Body of pancreas (tissue), 4 donors: ENCODE results near the gene ASTN2. TPM values are rescaled to one million over a fixed set of nuclear protein-coding genes. Genes with fewer than 3 reads are reported as not detected.

Experiments
- ATAC-seq: fragments of 150-250 bp; one replicate; pipeline ENCODE4 v1.9.1; 2016
- DNase-seq, 4 donors: peaks; one replicate each; pipeline ENCODE4 v3.0.0-alpha.2; 2019
- H3K27ac ChIP-seq, 4 donors: fragments of 200-600 bp; sonication (generic); 1 replicate in 3 of 4; 2 replicates in 1 of 4; pipeline versions ENCODE4 v1.5.1 to v1.6.1; 2016 to 2019; ENCODE audit warnings: mild to moderate bottlenecking in 1 of 4, mixed read lengths in 1 of 4, moderate library complexity in 1 of 4
- H3K27me3 ChIP-seq, 2 donors: fragments of 200-600 bp; sonication (generic); one replicate each; pipeline ENCODE4 v1.6.0; 2016; ENCODE audit warnings: mild to moderate bottlenecking in 1 of 2
- H3K36me3 ChIP-seq, 2 donors: fragments of 200-600 bp; sonication (generic); replicated peaks in 1 of 2; 2 replicates each; pipeline ENCODE4 v1.5.1; 2016; ENCODE audit warnings: low read depth in 2 of 2; ENCODE audit not compliant: insufficient read depth in 1 of 2
- H3K4me1 ChIP-seq: fragments of 200-600 bp; sonication (generic); one replicate; pipeline ENCODE4 v1.6.0; 2016
- H3K4me3 ChIP-seq, 2 donors: fragments of 200-600 bp; sonication (generic); 1 replicate in 1 of 2; 2 replicates in 1 of 2; pipeline ENCODE4 v1.5.1; 2016 to 2019
- H3K9me3 ChIP-seq, 3 donors: fragments of 200-600 bp; sonication (generic); 1 replicate in 2 of 3; 2 replicates in 1 of 3; pipeline ENCODE4 v1.5.1; 2016
- CTCF ChIP-seq, 7 experiments: fragments of 450-650 bp in 4 of 7; fragments of 200-600 bp in 3 of 7; sonication (generic) in 3 of 7; IDR thresholded peaks; one replicate each; pipeline ENCODE4 v1.5.1; 2016 to 2019; ENCODE audit warnings: antibody characterized with exemption in 7 of 7
- POLR2A ChIP-seq, 3 donors: fragments of 450-650 bp; IDR thresholded peaks; one replicate each; pipeline ENCODE4 v1.6.1; 2016; ENCODE audit warnings: antibody characterized with exemption in 3 of 3, mild to moderate bottlenecking in 2 of 3
- WGBS, 2 donors: methylation state at CpG; one replicate each; pipeline ENCODE4 v1.1.5; 2017; 5-methylcytosine and 5-hydroxymethylcytosine counted together
- intact Hi-C: fragments of 100-400 bp; cut with DNase I; formaldehyde crosslinking; loops from one replicate; pipeline ENCODE4 v1.15.1; 2023
- total RNA-seq, 2 donors: library from RNA; depleted of rRNA; stranded (reverse); fragments of >200 nt; gene quantifications; one replicate each; pipeline ENCODE4 v1.1.0, GENCODE V29; 2016

Gene ASTN2
- total RNA-seq, 2 donors from 2014 or later: 8.2 to 9.6 TPM

- ATAC-seq (no peak), DNase-seq (no peak)
- Histone ChIP-seq H3K4me1 (no peaks in the 10 kb centered on the region), H3K27me3 (no peaks in the 10 kb centered on the region), H3K4me3 (no peak overlapping the region), H3K36me3 (no peaks in the 10 kb centered on the region), H3K9me3 (no peaks in the 10 kb centered on the region), H3K27ac (no peak overlapping the region)
- no peak for TF ChIP-seq CTCF (IDR thresholded peaks at IDR 0.05)
- no peak for TF ChIP-seq POLR2A (IDR thresholded peaks at IDR 0.05)
- 77 to 90% methylated on average over 3 of the region's 3 CpGs for WGBS, 2 donors
- intact Hi-C loops: no loop called here
These were observed 368.1 kb downstream of the ASTN2 start for GRCh38 chr9:117046666-117047327.

GRCh38 chr9:117044241-117044640, 370.6 kb downstream of the ASTN2 start:
- DNase-seq (no peak), ATAC-seq (no peak)
- no peaks in the 10 kb centered on the region for H3K4me1 ChIP-seq
- 47 to 59% methylated on average over 4 of the region's 4 CpGs for WGBS, 2 donors
- intact Hi-C loops: no loop called here
- H3K27me3 ChIP-seq: no peaks in the 10 kb centered on the region
- no peak overlapping the region for H3K27ac ChIP-seq
- TF ChIP-seq CTCF (IDR thresholded peaks at IDR 0.05) (no peak), POLR2A (IDR thresholded peaks at IDR 0.05) (no peak)
- no peaks in the 10 kb centered on the region for H3K36me3 ChIP-seq
- H3K9me3 ChIP-seq: no peaks in the 10 kb centered on the region
- no peak overlapping the region for H3K4me3 ChIP-seq

- Histone ChIP-seq H3K4me3 (no peak overlapping the region), H3K27ac (no peak overlapping the region), H3K27me3 (no peaks in the 10 kb centered on the region), H3K36me3 (no peaks in the 10 kb centered on the region), H3K9me3 (no peaks in the 10 kb centered on the region), H3K4me1 (no peaks in the 10 kb centered on the region)
- 75 to 86% methylated on average over 1 of the region's 1 CpG for WGBS, 2 donors
- TF ChIP-seq CTCF (IDR thresholded peaks at IDR 0.05) (no peak), POLR2A (IDR thresholded peaks at IDR 0.05) (no peak)
- intact Hi-C loops: no loop called here
- ATAC-seq (no peak), DNase-seq (no peak)
These were observed 371.7 kb downstream of the ASTN2 start for GRCh38 chr9:117043159-117043558.

GRCh38 chr9:117035546-117035945, 379.3 kb downstream of the ASTN2 start:
- intact Hi-C loops: no loop called here
- H3K9me3 ChIP-seq: no peaks in the 10 kb centered on the region
- no peaks in the 10 kb centered on the region for H3K36me3 ChIP-seq
- H3K27me3 ChIP-seq: no peaks in the 10 kb centered on the region
- no peak for TF ChIP-seq POLR2A (IDR thresholded peaks at IDR 0.05)
- no peak for TF ChIP-seq CTCF (IDR thresholded peaks at IDR 0.05)
- H3K27ac ChIP-seq: no peak overlapping the region
- 50 to 71% methylated on average over 1 of the region's 1 CpG for WGBS, 2 donors
- ATAC-seq: no peak
- no peaks in the 10 kb centered on the region for H3K4me1 ChIP-seq
- DNase-seq: no peak
- no peak overlapping the region for H3K4me3 ChIP-seq

- H3K9me3 ChIP-seq: no peaks in the 10 kb centered on the region
- H3K36me3 ChIP-seq: no peaks in the 10 kb centered on the region
- no peak overlapping the region for H3K4me3 ChIP-seq
- H3K4me1 ChIP-seq: no peaks in the 10 kb centered on the region
- TF ChIP-seq CTCF (IDR thresholded peaks at IDR 0.05) (no peak), POLR2A (IDR thresholded peaks at IDR 0.05) (no peak)
- intact Hi-C loops: no loop called here
- no peak overlapping the region for H3K27ac ChIP-seq
- no peak for ATAC-seq
- DNase-seq: no peak
- 26 to 31% methylated on average over 2 of the region's 2 CpGs for whole genome bisulfite sequencing, 2 donors
- H3K27me3 ChIP-seq: no peaks in the 10 kb centered on the region
These were observed 380.0 kb downstream of the ASTN2 start for GRCh38 chr9:117034866-117035265.
